ENCODE results near the gene ADCY1.

ADCY1 gene

GRCh38 chr7:45601094-45601493, 26.9 kb downstream of the ADCY1 start:
- DNase-seq (ENCODE audit: low read depth, low spot score): no peak
- Histone ChIP-seq H3K4me3 (ENCODE audit: insufficient read length, low read depth) (no peak overlapping the region), H3K9ac (ENCODE audit: insufficient read length, low read depth) (no peak overlapping the region), H3K27me3 (ENCODE audit: insufficient read depth, insufficient read length) (no peaks in the 10 kb centered on the region), H3K4me1 (ENCODE audit: insufficient read depth, insufficient read length) (peaks cover 4% of the 10 kb centered on the region), H3K9me3 (ENCODE audit: insufficient read depth, low read length) (peaks cover 13% of the 10 kb centered on the region), H3K36me3 (ENCODE audit: insufficient read depth, insufficient read length, low read length) (no peaks in the 10 kb centered on the region)
- TF ChIP-seq SUZ12 (IDR thresholded peaks at IDR 0.05; ENCODE audit: extremely low read depth, insufficient read depth, insufficient read length): no peak
- TF ChIP-seq YY1 (IDR thresholded peaks at IDR 0.05; ENCODE audit: insufficient read depth, insufficient read length): no peak
- TF ChIP-seq ZNF274 (IDR thresholded peaks at IDR 0.05; ENCODE audit: low read depth, low read length): no peak

- Histone ChIP-seq H3K9ac (ENCODE audit: insufficient read length, low read depth) (no peak overlapping the region), H3K4me3 (ENCODE audit: insufficient read length, low read depth) (no peak overlapping the region), H3K27me3 (ENCODE audit: insufficient read depth, insufficient read length) (no peaks in the 10 kb centered on the region), H3K9me3 (ENCODE audit: insufficient read depth, low read length) (peaks cover 13% of the 10 kb centered on the region), H3K4me1 (ENCODE audit: insufficient read depth, insufficient read length) (peaks cover 4% of the 10 kb centered on the region), H3K36me3 (ENCODE audit: insufficient read depth, insufficient read length, low read length) (no peaks in the 10 kb centered on the region)
- no peak for DNase-seq (ENCODE audit: low read depth, low spot score)
- no peak for TF ChIP-seq YY1 (IDR thresholded peaks at IDR 0.05; ENCODE audit: insufficient read depth, insufficient read length)
- no peak for TF ChIP-seq SUZ12 (IDR thresholded peaks at IDR 0.05; ENCODE audit: extremely low read depth, insufficient read depth, insufficient read length)
These were observed 27.8 kb downstream of the ADCY1 start for GRCh38 chr7:45601816-45602540.

DNA sequence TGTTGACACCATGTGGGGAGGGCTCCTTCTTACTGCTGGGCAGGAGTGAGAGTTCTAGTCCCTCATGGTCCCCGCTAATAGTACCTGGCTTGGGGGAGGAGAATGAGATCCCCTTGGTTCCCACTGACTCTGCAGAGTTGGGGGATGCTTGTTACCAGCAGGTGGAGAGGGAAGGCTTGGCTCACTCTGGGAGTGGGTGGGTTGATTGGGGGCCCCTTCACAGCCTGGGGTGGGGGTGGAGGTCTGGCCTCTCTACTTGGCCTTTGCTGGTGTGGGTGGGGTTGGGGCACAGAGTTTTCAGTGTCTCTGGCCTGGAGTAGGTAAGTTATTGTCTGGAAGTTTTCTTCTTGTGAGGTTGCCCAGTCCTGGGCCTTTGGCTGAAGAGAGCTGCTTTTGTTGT, 31.9 kb downstream of the ADCY1 start:
- TF ChIP-seq SUZ12 (IDR thresholded peaks at IDR 0.05; ENCODE audit: extremely low read depth, insufficient read depth, insufficient read length) (no peak), ZNF274 (IDR thresholded peaks at IDR 0.05; ENCODE audit: low read depth, low read length) (no peak), YY1 (IDR thresholded peaks at IDR 0.05; ENCODE audit: insufficient read depth, insufficient read length) (no peak)
- Histone ChIP-seq H3K4me1 (ENCODE audit: insufficient read depth, insufficient read length) (no peaks in the 10 kb centered on the region), H3K4me3 (ENCODE audit: insufficient read length, low read depth) (no peak overlapping the region), H3K9me3 (ENCODE audit: insufficient read depth, low read length) (peaks cover 13% of the 10 kb centered on the region), H3K9ac (ENCODE audit: insufficient read length, low read depth) (no peak overlapping the region), H3K36me3 (ENCODE audit: insufficient read depth, insufficient read length, low read length) (no peaks in the 10 kb centered on the region), H3K27me3 (ENCODE audit: insufficient read depth, insufficient read length) (no peaks in the 10 kb centered on the region)
- DNase-seq (ENCODE audit: low read depth, low spot score): no peak

DNA sequence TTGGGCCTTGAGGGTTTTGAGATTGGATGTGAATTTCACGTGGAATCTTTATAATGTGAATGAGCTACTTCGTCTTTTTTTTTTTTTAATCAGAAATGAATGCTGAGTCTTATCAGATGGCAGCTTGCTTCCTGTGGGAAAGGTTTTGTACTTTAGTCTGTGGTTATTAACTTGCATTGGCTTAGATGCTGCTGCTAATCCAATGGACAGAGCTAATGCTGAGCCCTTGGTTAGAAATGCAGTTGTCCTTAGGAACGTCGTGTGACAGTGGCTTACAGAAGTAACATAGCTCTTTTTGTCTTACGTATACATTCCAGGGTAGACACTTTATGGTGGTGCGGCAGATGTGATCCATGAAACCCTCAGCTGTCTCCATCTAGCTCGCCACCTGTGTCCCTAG, 32.8 kb downstream of the ADCY1 start:
- no peaks in the 10 kb centered on the region for H3K4me1 ChIP-seq (ENCODE audit: insufficient read depth, insufficient read length)
- TF ChIP-seq ZNF274 (IDR thresholded peaks at IDR 0.05; ENCODE audit: low read depth, low read length) (no peak), YY1 (IDR thresholded peaks at IDR 0.05; ENCODE audit: insufficient read depth, insufficient read length) (no peak), SUZ12 (IDR thresholded peaks at IDR 0.05; ENCODE audit: extremely low read depth, insufficient read depth, insufficient read length) (no peak)
- no peak overlapping the region for H3K4me3 ChIP-seq (ENCODE audit: insufficient read length, low read depth)
- no peaks in the 10 kb centered on the region for H3K27me3 ChIP-seq (ENCODE audit: insufficient read depth, insufficient read length)
- peaks cover 13% of the 10 kb centered on the region for H3K9me3 ChIP-seq (ENCODE audit: insufficient read depth, low read length)
- no peak overlapping the region for H3K9ac ChIP-seq (ENCODE audit: insufficient read length, low read depth)
- no peak for DNase-seq (ENCODE audit: low read depth, low spot score)
- H3K36me3 ChIP-seq (ENCODE audit: insufficient read depth, insufficient read length, low read length): no peaks in the 10 kb centered on the region

DNA sequence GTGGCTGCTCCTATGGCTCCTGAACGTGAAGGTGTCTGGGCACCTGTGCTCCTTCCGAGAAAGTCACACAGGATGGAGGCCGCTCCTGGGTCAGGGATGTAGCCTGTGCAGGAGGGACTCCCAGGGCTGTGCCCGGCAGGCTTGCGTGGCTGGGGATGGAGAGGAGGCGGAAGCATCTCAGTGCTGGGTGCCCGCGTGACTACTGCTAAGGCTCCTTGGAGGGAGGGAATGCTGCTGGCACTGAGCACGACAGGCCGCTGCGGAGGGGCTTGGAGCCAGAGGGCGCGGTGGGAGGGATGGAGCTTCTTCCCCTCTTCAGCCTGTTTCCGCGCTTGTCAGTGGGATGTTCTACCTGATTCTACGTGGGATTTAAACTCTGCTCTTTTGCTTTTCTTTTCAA, 35.0 kb downstream of the ADCY1 start:
- no peak for TF ChIP-seq SUZ12 (IDR thresholded peaks at IDR 0.05; ENCODE audit: extremely low read depth, insufficient read depth, insufficient read length)
- TF ChIP-seq YY1 (IDR thresholded peaks at IDR 0.05; ENCODE audit: insufficient read depth, insufficient read length): no peak
- TF ChIP-seq ZNF274 (IDR thresholded peaks at IDR 0.05; ENCODE audit: low read depth, low read length): no peak
- no peaks in the 10 kb centered on the region for H3K36me3 ChIP-seq (ENCODE audit: insufficient read depth, insufficient read length, low read length)
- no peaks in the 10 kb centered on the region for H3K4me1 ChIP-seq (ENCODE audit: insufficient read depth, insufficient read length)
- no peak overlapping the region for H3K4me3 ChIP-seq (ENCODE audit: insufficient read length, low read depth)
- DNase-seq (ENCODE audit: low read depth, low spot score): no peak
- no peak overlapping the region for H3K9ac ChIP-seq (ENCODE audit: insufficient read length, low read depth)
- no peaks in the 10 kb centered on the region for H3K27me3 ChIP-seq (ENCODE audit: insufficient read depth, insufficient read length)
- H3K9me3 ChIP-seq (ENCODE audit: insufficient read depth, low read length): peaks cover 23% of the 10 kb centered on the region

- H3K36me3 ChIP-seq (ENCODE audit: insufficient read depth, insufficient read length, low read length): no peaks in the 10 kb centered on the region
- no peak for DNase-seq (ENCODE audit: low read depth, low spot score)
- H3K9me3 ChIP-seq (ENCODE audit: insufficient read depth, low read length): peaks cover 15% of the 10 kb centered on the region
- no peak overlapping the region for H3K9ac ChIP-seq (ENCODE audit: insufficient read length, low read depth)
- H3K4me3 ChIP-seq (ENCODE audit: insufficient read length, low read depth): no peak overlapping the region
- no peaks in the 10 kb centered on the region for H3K27me3 ChIP-seq (ENCODE audit: insufficient read depth, insufficient read length)
- H3K4me1 ChIP-seq (ENCODE audit: insufficient read depth, insufficient read length): no peaks in the 10 kb centered on the region
- TF ChIP-seq SUZ12 (IDR thresholded peaks at IDR 0.05; ENCODE audit: extremely low read depth, insufficient read depth, insufficient read length) (no peak), ZNF274 (IDR thresholded peaks at IDR 0.05; ENCODE audit: low read depth, low read length) (no peak), YY1 (IDR thresholded peaks at IDR 0.05; ENCODE audit: insufficient read depth, insufficient read length) (no peak)
These were observed 35.9 kb downstream of the ADCY1 start for GRCh38 chr7:45610019-45610418.

DNA sequence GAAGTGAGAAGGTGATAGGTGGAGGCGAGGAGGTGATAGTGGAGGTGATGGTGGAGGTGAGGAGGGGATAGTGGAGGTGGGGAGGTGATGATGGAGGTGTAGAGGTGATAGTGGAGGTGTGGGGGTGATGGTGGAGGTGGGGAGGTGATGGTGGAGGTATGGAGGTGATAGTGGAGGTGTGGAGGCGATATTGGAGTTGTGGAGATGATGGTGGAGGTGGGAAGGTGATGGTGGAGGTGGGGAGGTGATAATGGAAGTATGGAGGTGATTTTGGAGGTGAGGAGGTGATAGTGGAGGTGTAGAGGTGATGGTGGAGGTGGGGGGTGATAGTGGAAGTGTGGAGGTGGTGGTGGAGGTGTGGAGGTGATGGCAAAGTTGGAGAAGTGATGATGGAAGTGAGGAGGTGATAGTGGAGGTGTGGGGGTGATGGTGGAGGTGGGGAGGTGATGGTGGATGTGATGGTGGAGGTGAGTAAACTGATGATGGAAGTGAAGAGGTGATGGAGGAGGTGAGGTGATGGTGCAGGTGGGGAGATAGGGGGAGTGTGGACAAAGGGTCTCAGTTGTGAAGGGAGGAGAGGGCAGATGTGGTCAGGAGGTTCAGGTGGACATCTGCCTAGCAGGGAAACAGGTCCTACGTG, 36.6 kb downstream of the ADCY1 start:
- Histone ChIP-seq H3K36me3 (ENCODE audit: insufficient read depth, insufficient read length, low read length) (no peaks in the 10 kb centered on the region), H3K4me3 (ENCODE audit: insufficient read length, low read depth) (no peak overlapping the region), H3K4me1 (ENCODE audit: insufficient read depth, insufficient read length) (no peaks in the 10 kb centered on the region), H3K9me3 (ENCODE audit: insufficient read depth, low read length) (peaks cover 12% of the 10 kb centered on the region), H3K27me3 (ENCODE audit: insufficient read depth, insufficient read length) (no peaks in the 10 kb centered on the region), H3K9ac (ENCODE audit: insufficient read length, low read depth) (no peak overlapping the region)
- no peak for DNase-seq (ENCODE audit: low read depth, low spot score)
- TF ChIP-seq ZNF274 (IDR thresholded peaks at IDR 0.05; ENCODE audit: low read depth, low read length): no peak
- no peak for TF ChIP-seq SUZ12 (IDR thresholded peaks at IDR 0.05; ENCODE audit: extremely low read depth, insufficient read depth, insufficient read length)

Data from NT2/D1 (cell line).